ENCODE results near the gene SPACA1. TPM values are rescaled to one million over a fixed set of nuclear protein-coding genes. Genes with fewer than 3 reads are reported as not detected.

The SPACA1 gene
- total RNA-seq, 6 donors from 2014 or later = not detected

- no peaks in the 10 kb centered on the region for H3K27me3 ChIP-seq
- no peak overlapping the region for H3K27ac ChIP-seq
- H3K36me3 ChIP-seq = no peaks in the 10 kb centered on the region
- no peak overlapping the region for H3K4me3 ChIP-seq
- ATAC-seq (ENCODE audit: low FRiP score in 2 of 2) = no peak
- TF ChIP-seq EP300 (IDR thresholded peaks at IDR 0.05) (no peak), CTCF (IDR thresholded peaks at IDR 0.05) (no peak), POLR2A (IDR thresholded peaks at IDR 0.05) (no peak), POLR2AphosphoS5 (IDR thresholded peaks at IDR 0.05) (no peak)
- 75 to 79% methylated on average over 1 of the region's 1 CpG for WGBS, 2 donors
- DNase-seq = no peak
- H3K4me1 ChIP-seq = no peaks in the 10 kb centered on the region
- peaks cover 0 to 53% (median 31%) of the 10 kb centered on the region in 4 donors for H3K9me3 ChIP-seq
These were observed 16.1 kb upstream of the SPACA1 start for GRCh38 chr6:88031550-88031949.

GRCh38 chr6:88044530-88044929 lies 3.1 kb upstream of the SPACA1 start:
- Histone ChIP-seq H3K4me1 (no peaks in the 10 kb centered on the region), H3K36me3 (no peaks in the 10 kb centered on the region), H3K27ac (no peak overlapping the region), H3K9me3 (peaks cover 0 to 7% (median 0%) of the 10 kb centered on the region in 4 donors), H3K27me3 (peaks cover 0 to 4% (median 0%) of the 10 kb centered on the region in 4 donors), H3K4me3 (no peak overlapping the region)
- TF ChIP-seq EP300 (IDR thresholded peaks at IDR 0.05) (no peak), POLR2AphosphoS5 (IDR thresholded peaks at IDR 0.05) (no peak), POLR2A (IDR thresholded peaks at IDR 0.05) (no peak), CTCF (IDR thresholded peaks at IDR 0.05) (no peak)
- no peak for ATAC-seq (ENCODE audit: low FRiP score in 2 of 2)
- no peak for DNase-seq

- H3K4me1 ChIP-seq = no peaks in the 10 kb centered on the region
- ATAC-seq (ENCODE audit: low FRiP score in 2 of 2) (no peak), DNase-seq (no peak)
- WGBS, 2 donors = 77 to 79% methylated on average over 1 of the region's 1 CpG
- no peak overlapping the region for H3K27ac ChIP-seq
- TF ChIP-seq CTCF (IDR thresholded peaks at IDR 0.05) = no peak
- TF ChIP-seq POLR2AphosphoS5 (IDR thresholded peaks at IDR 0.05) = no peak
- TF ChIP-seq EP300 (IDR thresholded peaks at IDR 0.05) = no peak
- no peak for TF ChIP-seq POLR2A (IDR thresholded peaks at IDR 0.05)
- peaks cover 0 to 7% (median 0%) of the 10 kb centered on the region in 4 donors for H3K9me3 ChIP-seq
- H3K36me3 ChIP-seq = no peaks in the 10 kb centered on the region
- no peak overlapping the region for H3K4me3 ChIP-seq
- H3K27me3 ChIP-seq = peaks cover 0 to 4% (median 0%) of the 10 kb centered on the region in 4 donors
These were observed 2.0 kb upstream of the SPACA1 start for GRCh38 chr6:88045521-88046136.

GRCh38 chr6:88048578-88048977 lies 937 bp downstream of the SPACA1 start:
- Histone ChIP-seq H3K4me1 (no peaks in the 10 kb centered on the region), H3K9me3 (peaks cover 0 to 7% (median 0%) of the 10 kb centered on the region in 4 donors), H3K4me3 (no peak overlapping the region), H3K36me3 (no peaks in the 10 kb centered on the region), H3K27ac (no peak overlapping the region), H3K27me3 (peaks cover 0 to 4% (median 0%) of the 10 kb centered on the region in 4 donors)
- DNase-seq (no peak), ATAC-seq (ENCODE audit: low FRiP score in 2 of 2) (no peak)
- WGBS, 2 donors = 87% methylated on average over 3 of the region's 3 CpGs
- no peak for TF ChIP-seq EP300 (IDR thresholded peaks at IDR 0.05)
- no peak for TF ChIP-seq POLR2A (IDR thresholded peaks at IDR 0.05)
- TF ChIP-seq CTCF (IDR thresholded peaks at IDR 0.05) = no peak
- no peak for TF ChIP-seq POLR2AphosphoS5 (IDR thresholded peaks at IDR 0.05)

All from upper lobe of left lung (tissue), 6 donors.